ENCODE measurements around the gene CCDC106.

DNA sequence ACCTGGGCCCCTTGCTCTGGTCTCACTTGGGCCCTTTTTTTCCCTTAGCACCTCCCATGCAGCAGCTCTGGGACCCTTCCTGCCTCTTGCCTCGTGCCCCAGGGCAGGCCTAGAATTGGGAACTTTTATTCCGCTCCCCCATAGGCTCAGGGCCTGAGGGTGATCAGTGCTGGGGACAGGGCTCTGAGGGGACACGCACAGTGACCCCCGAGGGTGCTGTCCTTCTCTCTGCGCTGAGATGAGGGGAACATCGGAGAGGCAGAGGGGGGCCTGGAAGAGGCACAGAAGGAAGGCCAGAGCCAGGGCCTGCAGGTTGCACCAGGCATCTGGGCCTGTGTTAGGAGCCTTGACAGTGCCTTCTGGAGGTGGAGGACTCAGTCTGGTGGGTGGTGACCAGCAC lies 37.8 kb downstream of the CCDC106 start:
- TF ChIP-seq CTCF (conservative IDR thresholded peaks at IDR 0.05; ENCODE audit: low read depth, low read length) (no peak), EZH2 (IDR thresholded peaks at IDR 0.05; ENCODE audit: low read length, unreplicated experiment) (no peak)
